HG03521 (cell line): ENCODE measurements around the gene OR13J1.
"Not testable (repeated sequence)": the region's sequence is repeated elsewhere in the genome, so short reads cannot be mapped to it uniquely, and the experiment has no call there.

ENCODE experiments used
- ATAC-seq: cut with Tn5 transposase; IDR thresholded peaks from one replicate; pipeline ENCODE4 v1.9.1; 2021; ENCODE audit warnings: mild to moderate bottlenecking, moderate library complexity; ENCODE audit not compliant: unreplicated experiment

Gene OR13J1

GRCh38 chr9:35870351-35870923 lies at the start of gene OR13J1:
Gene OR13J1 (minus strand): TSS chr9:35870401. CDS start chr9:35870401, 0 bp downstream.
- no peak for ATAC-seq

- ATAC-seq: no peak
Observed at GRCh38 chr9:35919212-35920008, 49.2 kb upstream of the OR13J1 start.

DNA sequence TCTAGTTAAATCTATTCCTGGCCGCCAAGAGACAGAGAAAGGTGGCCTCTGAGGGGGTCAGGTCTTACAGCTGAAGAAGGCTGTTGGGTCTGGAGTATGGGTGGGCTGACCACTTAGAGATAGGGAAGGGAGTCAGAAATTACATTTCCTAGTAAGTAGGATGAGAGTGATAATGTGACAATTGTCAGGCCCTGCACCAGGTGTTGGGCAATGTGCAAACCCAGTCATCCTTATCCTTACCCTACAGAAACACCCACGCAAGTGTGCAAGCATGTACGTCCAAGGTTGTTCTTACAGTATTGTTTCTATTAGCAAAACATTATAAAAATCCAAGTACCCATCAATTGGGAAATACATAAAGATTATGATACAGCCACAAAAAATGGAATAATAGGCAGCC lies 48.6 kb upstream of the OR13J1 start:
- ATAC-seq: no peak

GRCh38 chr9:35917261-35917660 lies 47.1 kb upstream of the OR13J1 start:
- no peak for ATAC-seq

- ATAC-seq: no peak
Observed at GRCh38 chr9:35915681-35916294, 45.6 kb upstream of the OR13J1 start.

GRCh38 chr9:35914301-35914807 lies 44.2 kb upstream of the OR13J1 start:
- ATAC-seq: no peak

- ATAC-seq: not testable (repeated sequence)
Observed at GRCh38 chr9:35913429-35913828, 43.2 kb upstream of the OR13J1 start.

DNA sequence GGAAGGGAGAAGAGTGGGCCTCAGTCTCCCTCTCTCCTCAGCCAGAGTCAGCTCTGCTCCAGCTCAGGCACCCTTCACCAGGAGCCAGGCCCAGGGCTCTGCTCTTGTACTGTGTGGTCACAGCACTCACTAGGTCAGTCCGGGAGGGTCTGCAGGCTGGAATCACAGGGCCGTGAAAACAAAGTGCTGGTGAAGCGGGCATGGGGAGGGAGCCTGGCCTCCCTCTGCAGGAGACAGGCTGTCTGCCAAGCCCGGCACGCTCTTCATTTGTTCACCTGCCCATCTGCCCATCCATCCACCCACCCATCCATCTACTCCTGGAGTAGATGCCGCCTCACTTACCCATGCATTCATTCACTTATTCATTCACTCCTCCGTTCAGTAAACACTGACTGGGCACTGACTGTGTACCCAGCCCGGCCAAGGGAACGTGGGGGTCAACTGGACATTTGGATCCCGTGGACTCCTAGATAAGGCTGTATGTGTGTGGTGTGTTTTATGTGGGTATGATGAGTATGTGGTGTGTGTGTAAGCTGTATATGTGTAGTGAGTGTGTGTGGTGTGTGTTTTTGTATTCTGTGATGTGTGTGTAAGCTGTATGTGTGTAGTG lies 42.7 kb upstream of the OR13J1 start:
- no peak for ATAC-seq

DNA sequence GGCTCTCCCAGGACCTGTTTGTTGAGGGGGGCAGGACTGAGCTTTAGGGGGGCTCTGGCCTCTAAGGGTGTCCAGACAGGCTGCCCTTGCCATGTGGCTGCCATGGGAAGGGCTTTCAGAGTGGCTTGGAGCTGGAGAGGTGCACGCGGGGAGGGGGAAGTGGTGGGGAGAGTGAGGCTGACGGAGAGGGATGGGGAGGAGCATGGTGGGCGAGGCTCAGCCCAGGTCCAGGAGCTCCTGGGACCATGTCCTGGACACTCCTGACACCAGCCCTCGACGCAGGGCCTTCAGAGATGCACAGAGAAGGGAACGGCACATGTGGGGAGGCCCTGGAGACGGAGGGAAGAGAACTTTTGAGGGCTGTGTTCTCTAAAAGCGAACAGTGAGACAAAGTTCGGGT lies 41.5 kb upstream of the OR13J1 start:
- ATAC-seq: no peak

GRCh38 chr9:35910613-35911359 lies 40.6 kb upstream of the OR13J1 start:
- no peak for ATAC-seq

GRCh38 chr9:35909687-35910612 lies 39.7 kb upstream of the OR13J1 start:
- no peak for ATAC-seq

GRCh38 chr9:35909274-35909673 lies 39.1 kb upstream of the OR13J1 start, which contains the start of gene SPAAR:
Gene SPAAR (plus strand): TSS chr9:35909490. CDS start chr9:35910464, 974 bp downstream.
- no peak for ATAC-seq

DNA sequence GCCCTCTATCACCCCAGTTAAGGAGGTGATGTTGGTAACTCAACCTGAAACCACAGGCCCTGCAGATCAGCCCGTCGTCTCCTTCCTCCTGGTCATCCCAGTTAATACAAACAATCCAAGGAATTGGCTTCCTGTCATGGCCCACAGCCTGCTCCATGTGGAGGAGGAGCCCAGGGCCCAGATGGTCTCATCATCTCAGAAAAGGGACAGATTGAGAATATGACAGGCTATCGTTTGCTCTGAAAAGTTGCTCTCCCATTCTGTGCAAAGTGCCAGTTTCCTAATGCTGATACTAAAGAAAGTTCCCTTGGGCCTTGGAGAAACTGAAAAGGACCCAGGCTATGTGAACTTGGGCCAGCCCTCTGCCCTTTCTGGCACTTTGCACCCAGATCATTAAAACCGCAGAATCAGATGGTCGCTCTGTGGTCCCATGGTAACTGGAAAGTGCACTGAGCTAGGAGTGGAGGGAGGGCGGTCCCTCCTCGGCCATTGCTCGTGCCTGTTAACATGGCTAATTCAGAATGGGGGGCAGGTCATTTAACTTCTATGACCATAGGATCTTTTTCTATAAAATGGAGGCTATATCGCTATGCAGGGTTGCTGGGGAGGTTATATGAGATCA lies 38.4 kb upstream of the OR13J1 start:
- no peak for ATAC-seq

DNA sequence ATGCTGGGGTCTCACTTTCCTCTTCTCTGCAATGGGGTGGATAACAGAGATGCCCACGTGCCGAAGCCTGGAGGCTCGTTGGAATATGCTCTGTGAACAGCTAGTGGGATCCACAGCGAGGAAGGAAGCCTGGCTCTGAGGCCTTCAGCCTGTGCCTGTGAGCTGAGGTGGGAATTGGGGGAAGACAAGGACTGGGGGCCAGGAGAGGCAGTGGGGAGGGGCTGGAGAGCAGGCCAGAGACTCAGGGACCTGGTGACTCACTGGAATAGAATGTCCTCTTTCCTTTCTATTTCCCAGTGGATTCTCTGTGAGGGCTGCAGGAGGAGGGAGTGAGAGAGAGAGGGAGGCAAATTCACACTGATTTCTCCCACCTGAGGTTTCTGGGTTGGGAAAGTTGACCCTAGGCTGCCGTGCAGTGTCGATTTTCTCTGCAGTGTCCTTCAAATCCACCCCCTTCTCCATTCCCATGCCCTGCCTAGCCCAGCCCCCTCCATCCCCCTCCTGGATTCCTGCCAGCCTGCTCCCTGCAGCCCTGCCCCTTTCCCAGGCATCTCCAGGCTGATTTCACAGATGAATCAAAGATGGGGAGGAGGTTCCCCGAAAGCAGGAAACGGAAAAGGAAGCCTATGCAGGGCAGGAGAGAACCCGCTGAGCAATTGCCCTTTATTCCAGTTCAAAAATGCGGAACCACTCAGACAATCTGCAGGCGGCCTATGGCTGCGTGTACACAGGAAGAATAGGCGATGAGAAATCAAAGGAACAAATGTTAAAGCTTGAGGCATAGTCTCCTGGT lies 37.7 kb upstream of the OR13J1 start:
- no peak for ATAC-seq

DNA sequence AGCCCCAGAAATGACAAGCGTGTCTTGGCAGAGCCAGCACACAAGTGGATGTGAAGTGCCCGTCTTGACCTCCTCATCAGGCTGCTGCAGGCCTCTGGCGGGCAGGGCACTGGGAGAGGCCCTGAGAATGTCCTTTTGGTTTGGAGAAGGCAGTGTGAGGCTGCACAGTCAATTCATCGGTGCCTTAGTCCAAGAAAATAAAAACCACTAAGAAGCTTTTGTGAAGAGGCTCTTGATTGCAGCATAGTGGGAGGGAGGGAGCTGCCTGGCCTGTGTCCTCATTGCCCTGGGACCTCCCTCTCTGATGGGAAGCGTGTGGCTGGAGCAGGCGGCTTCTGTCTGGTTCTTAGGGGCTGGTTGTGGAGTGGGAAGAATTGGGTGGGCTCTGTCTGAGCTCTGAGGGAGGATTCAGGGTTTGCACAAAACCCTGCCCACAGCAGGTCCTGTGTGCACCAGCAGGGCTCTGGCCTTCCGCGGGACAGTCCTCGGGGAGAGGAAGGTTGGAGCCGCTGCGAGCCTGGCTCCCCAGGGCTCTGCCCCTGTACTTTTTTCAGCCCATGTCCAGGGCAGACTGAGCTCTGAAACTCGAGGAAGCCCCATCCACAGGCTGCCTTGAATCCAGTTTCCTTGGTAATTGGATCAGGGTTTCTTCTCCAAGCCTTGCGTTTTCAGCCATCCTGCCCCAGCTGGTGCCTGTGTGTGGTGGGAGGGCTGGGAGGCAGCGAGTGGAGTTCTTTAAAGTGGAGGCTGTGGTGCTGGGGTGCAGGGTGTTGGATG lies 36.9 kb upstream of the OR13J1 start:
- no peak for ATAC-seq

GRCh38 chr9:35905912-35906679 lies 35.9 kb upstream of the OR13J1 start, which contains the start of gene HRCT1:
Gene HRCT1 (plus strand): TSS chr9:35906202. CDS start chr9:35906288, 86 bp downstream.
- ATAC-seq: no peak
